Measurements from ENCODE around the gene SYT3. TPM values are rescaled to one million over a fixed set of nuclear protein-coding genes. Genes with fewer than 3 reads are reported as not detected.
"Not testable (repeated sequence)": the region's sequence is repeated elsewhere in the genome, so short reads cannot be mapped to it uniquely, and the experiment has no call there.

SYT3 gene
- total and polyA plus RNA-seq, 4 donors = 10.0 to 84.1 (median 49.3) TPM

DNA sequence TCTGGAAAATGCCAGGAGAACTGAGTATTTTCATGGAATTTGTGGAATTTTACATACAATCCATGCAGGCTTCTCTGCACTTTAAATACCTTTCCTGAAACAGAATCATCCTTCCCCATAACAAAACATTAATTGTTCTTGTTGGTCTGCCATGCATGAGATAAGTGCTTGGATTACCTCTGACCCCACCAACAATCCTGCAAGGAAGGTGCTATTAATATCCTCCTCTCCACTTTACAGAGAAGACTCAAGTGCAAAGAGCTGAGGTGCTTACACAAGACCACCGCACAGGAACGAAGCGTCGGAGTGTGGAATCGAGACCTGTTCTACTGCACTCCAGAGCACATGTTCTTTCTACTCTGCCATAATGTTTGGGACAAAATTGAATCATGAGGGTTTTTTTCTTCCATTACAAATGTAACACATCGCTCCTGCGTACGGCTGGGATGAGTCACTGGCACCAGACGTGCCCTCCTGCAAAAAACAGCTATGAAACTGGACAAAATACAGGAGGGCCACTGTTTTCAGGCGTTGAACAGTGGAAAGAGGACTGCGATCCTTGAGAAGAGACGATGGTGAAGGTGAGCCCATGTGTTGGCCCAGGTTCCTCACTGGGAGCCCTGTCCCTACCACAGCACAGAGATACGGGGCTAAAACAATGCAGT lies 58.6 kb downstream of the SYT3 start:
- 86% methylated on average over 6 of the region's 13 CpGs for WGBS (ENCODE audit: insufficient coverage)
- no peaks in the 10 kb centered on the region for H3K9me3 ChIP-seq (ENCODE audit: control insufficient read depth, insufficient read depth, low read length)
- H3K4me3 ChIP-seq (ENCODE audit: low read depth, low read length) = no peak overlapping the region
- no peaks in the 10 kb centered on the region for H3K36me3 ChIP-seq (ENCODE audit: control insufficient read depth, insufficient read depth, low read length)
- H3K4me1 ChIP-seq (ENCODE audit: control insufficient read depth, insufficient read depth, low read length) = no peaks in the 10 kb centered on the region
- no peak overlapping the region for H3K27ac ChIP-seq (ENCODE audit: low read depth, low read length)
- no peaks in the 10 kb centered on the region for H3K27me3 ChIP-seq (ENCODE audit: control insufficient read depth, insufficient read depth, low read length)
- DNase-seq (ENCODE audit: low read depth in 4 of 6, low spot score in 6 of 6) = no peak

- no peak overlapping the region for H3K27ac ChIP-seq (ENCODE audit: low read depth, low read length)
- H3K4me1 ChIP-seq (ENCODE audit: control insufficient read depth, insufficient read depth, low read length) = no peaks in the 10 kb centered on the region
- 93% methylated on average over 6 of the region's 6 CpGs for WGBS (ENCODE audit: insufficient coverage)
- H3K27me3 ChIP-seq (ENCODE audit: control insufficient read depth, insufficient read depth, low read length) = no peaks in the 10 kb centered on the region
- no peaks in the 10 kb centered on the region for H3K36me3 ChIP-seq (ENCODE audit: control insufficient read depth, insufficient read depth, low read length)
- no peak overlapping the region for H3K4me3 ChIP-seq (ENCODE audit: low read depth, low read length)
- H3K9me3 ChIP-seq (ENCODE audit: control insufficient read depth, insufficient read depth, low read length) = no peaks in the 10 kb centered on the region
- no peak for DNase-seq (ENCODE audit: low read depth in 4 of 6, low spot score in 6 of 6)
Measured at GRCh38 chr19:50580240-50580639, 59.4 kb downstream of the SYT3 start.

GRCh38 chr19:50576769-50577168 lies 62.9 kb downstream of the SYT3 start:
- H3K4me3 ChIP-seq (ENCODE audit: low read depth, low read length); H3K9me3 ChIP-seq (ENCODE audit: control insufficient read depth, insufficient read depth, low read length); H3K36me3 ChIP-seq (ENCODE audit: control insufficient read depth, insufficient read depth, low read length); H3K27ac ChIP-seq (ENCODE audit: low read depth, low read length); H3K27me3 ChIP-seq (ENCODE audit: control insufficient read depth, insufficient read depth, low read length); H3K4me1 ChIP-seq (ENCODE audit: control insufficient read depth, insufficient read depth, low read length); DNase-seq (ENCODE audit: low read depth in 4 of 6, low spot score in 6 of 6): not testable (repeated sequence)
- WGBS (ENCODE audit: insufficient coverage) = 100% methylated on average over 1 of the region's 3 CpGs

GRCh38 chr19:50573741-50574461 lies 65.8 kb downstream of the SYT3 start:
- H3K27ac ChIP-seq (ENCODE audit: low read depth, low read length) = no peak overlapping the region
- peaks cover 8% of the 10 kb centered on the region for H3K4me1 ChIP-seq (ENCODE audit: control insufficient read depth, insufficient read depth, low read length)
- H3K9me3 ChIP-seq (ENCODE audit: control insufficient read depth, insufficient read depth, low read length) = no peaks in the 10 kb centered on the region
- H3K4me3 ChIP-seq (ENCODE audit: low read depth, low read length) = no peak overlapping the region
- DNase-seq (ENCODE audit: low read depth in 4 of 6, low spot score in 6 of 6) = no peak
- H3K36me3 ChIP-seq (ENCODE audit: control insufficient read depth, insufficient read depth, low read length) = no peaks in the 10 kb centered on the region
- WGBS (ENCODE audit: insufficient coverage) = 78% methylated on average over 5 of the region's 13 CpGs
- no peaks in the 10 kb centered on the region for H3K27me3 ChIP-seq (ENCODE audit: control insufficient read depth, insufficient read depth, low read length)

Other genes starting within 250 kb of the SYT3 start
- gene SPIB, start 220.9 kb downstream of the SYT3 start, total RNA-seq = under 1 TPM; 0.06 to 0.40 TPM
- gene SPIB, start 220.9 kb downstream of the SYT3 start, polyA plus RNA-seq (ENCODE audit: insufficient read length in 2 of 2) = under 1 TPM; 0.35 to 0.47 TPM
- gene MYBPC2, start 207.0 kb downstream of the SYT3 start, total RNA-seq = 1 to 10 TPM in 1 of 2 donors, under 1 TPM in 1; 0.89 to 3.5 TPM
- 1 to 10 TPM in 1 of 2 donors, under 1 TPM in 1; 0.62 to 2.0 TPM for gene MYBPC2, start 207.0 kb downstream of the SYT3 start, polyA plus RNA-seq (ENCODE audit: insufficient read length in 2 of 2)
- 100 to 1,000 TPM in 1 of 2 donors, 10 to 100 TPM in 1; 78.4 to 184 TPM for gene EMC10, start 163.4 kb downstream of the SYT3 start, total RNA-seq
- gene EMC10, start 163.4 kb downstream of the SYT3 start, polyA plus RNA-seq (ENCODE audit: insufficient read length in 2 of 2) = 100 to 1,000 TPM; 256 to 267 TPM
- gene GARIN5A, start 163.0 kb downstream of the SYT3 start, total RNA-seq = 1 to 10 TPM; 4.2 to 5.8 TPM
- gene GARIN5A, start 163.0 kb downstream of the SYT3 start, polyA plus RNA-seq (ENCODE audit: insufficient read length in 2 of 2) = 10 to 100 TPM; 11.6 to 14.1 TPM
- 10 to 100 TPM in 1 of 2 donors, 1 to 10 TPM in 1; 9.3 to 19.8 TPM for gene JOSD2, start 128.7 kb downstream of the SYT3 start, total RNA-seq
- 10 to 100 TPM; 27.7 to 29.8 TPM for gene JOSD2, start 128.7 kb downstream of the SYT3 start, polyA plus RNA-seq (ENCODE audit: insufficient read length in 2 of 2)
- 1 to 10 TPM; 1.5 to 1.6 TPM for gene ASPDH, start 126.0 kb downstream of the SYT3 start, total RNA-seq
- gene ASPDH, start 126.0 kb downstream of the SYT3 start, polyA plus RNA-seq (ENCODE audit: insufficient read length in 2 of 2) = 1 to 10 TPM; 6.7 to 7.7 TPM
- gene LRRC4B, start 71.4 kb downstream of the SYT3 start, total RNA-seq = 10 to 100 TPM; 30.4 to 55.2 TPM
- gene LRRC4B, start 71.4 kb downstream of the SYT3 start, polyA plus RNA-seq (ENCODE audit: insufficient read length in 2 of 2) = 100 to 1,000 TPM; 208 to 209 TPM
- 1 to 10 TPM; 1.4 to 7.1 TPM for gene C19orf81, start 9.6 kb upstream of the SYT3 start, total RNA-seq
- gene C19orf81, start 9.6 kb upstream of the SYT3 start, polyA plus RNA-seq (ENCODE audit: insufficient read length in 2 of 2) = 1 to 10 TPM; 6.1 to 6.2 TPM
- gene SHANK1, start 79.9 kb upstream of the SYT3 start, total RNA-seq = 10 to 100 TPM in 1 of 2 donors, 1 to 10 TPM in 1; 8.4 to 17.6 TPM
- gene SHANK1, start 79.9 kb upstream of the SYT3 start, polyA plus RNA-seq (ENCODE audit: insufficient read length in 2 of 2) = 100 to 1,000 TPM; 106 to 116 TPM
- 10 to 100 TPM; 17.0 to 44.7 TPM for gene CLEC11A, start 83.5 kb upstream of the SYT3 start, total RNA-seq
- 10 to 100 TPM; 29.4 to 37.4 TPM for gene CLEC11A, start 83.5 kb upstream of the SYT3 start, polyA plus RNA-seq (ENCODE audit: insufficient read length in 2 of 2)
- not detected for gene GPR32, start 130.6 kb upstream of the SYT3 start, total RNA-seq
- gene GPR32, start 130.6 kb upstream of the SYT3 start, polyA plus RNA-seq (ENCODE audit: insufficient read length in 2 of 2) = under 1 TPM in 1 of 2 donors, not detected in 1; 0.12 TPM
- gene ACP4, start 150.5 kb upstream of the SYT3 start, total RNA-seq = not detected
- under 1 TPM in 1 of 2 donors, not detected in 1; 0.44 TPM for gene ACP4, start 150.5 kb upstream of the SYT3 start, polyA plus RNA-seq (ENCODE audit: insufficient read length in 2 of 2)
- gene KLK1, start 183.9 kb upstream of the SYT3 start, total RNA-seq = 1 to 10 TPM in 1 of 2 donors, under 1 TPM in 1; 0.50 to 1.3 TPM
- 1 to 10 TPM in 1 of 2 donors, not detected in 1; 2.0 TPM for gene KLK1, start 183.9 kb upstream of the SYT3 start, polyA plus RNA-seq (ENCODE audit: insufficient read length in 2 of 2)
- not detected for gene KLK15, start 193.7 kb upstream of the SYT3 start, total RNA-seq
- not detected for gene KLK15, start 193.7 kb upstream of the SYT3 start, polyA plus RNA-seq (ENCODE audit: insufficient read length in 2 of 2)
- gene KLK3, start 215.0 kb upstream of the SYT3 start, total RNA-seq = not detected
- not detected for gene KLK3, start 215.0 kb upstream of the SYT3 start, polyA plus RNA-seq (ENCODE audit: insufficient read length in 2 of 2)
- gene KLK2, start 233.6 kb upstream of the SYT3 start, total RNA-seq = under 1 TPM; 0.06 to 0.10 TPM
- gene KLK2, start 233.6 kb upstream of the SYT3 start, polyA plus RNA-seq (ENCODE audit: insufficient read length in 2 of 2) = under 1 TPM in 1 of 2 donors, not detected in 1; 0.38 TPM